HG03095 (cell line): Measurements from ENCODE around the gene LMO1.

Experiments
- ATAC-seq: cut with Tn5 transposase; IDR thresholded peaks from one replicate; pipeline ENCODE4 v1.9.1; 2021; ENCODE audit warnings: moderate library complexity; ENCODE audit not compliant: unreplicated experiment

The LMO1 gene

GRCh38 chr11:8249482-8249881 lies 14.2 kb downstream of the LMO1 start:
- no peak for ATAC-seq

GRCh38 chr11:8248786-8249185 lies 14.9 kb downstream of the LMO1 start:
- no peak for ATAC-seq

GRCh38 chr11:8247312-8247711 lies 16.4 kb downstream of the LMO1 start:
- no peak for ATAC-seq

GRCh38 chr11:8243458-8243857 lies 20.2 kb downstream of the LMO1 start:
- ATAC-seq, result no peak

GRCh38 chr11:8242499-8243280 lies 21.0 kb downstream of the LMO1 start:
- no peak for ATAC-seq

GRCh38 chr11:8242118-8242475 lies 21.6 kb downstream of the LMO1 start:
- ATAC-seq, result no peak

GRCh38 chr11:8241373-8242117 lies 22.1 kb downstream of the LMO1 start:
- ATAC-seq, result no peak

GRCh38 chr11:8239536-8240228 lies 24.0 kb downstream of the LMO1 start:
- no peak for ATAC-seq

GRCh38 chr11:8239040-8239439 lies 24.6 kb downstream of the LMO1 start:
- ATAC-seq, result no peak

GRCh38 chr11:8237453-8237852 lies 26.2 kb downstream of the LMO1 start:
- ATAC-seq, result no peak

- ATAC-seq, result no peak
Measured at GRCh38 chr11:8235925-8236324, 27.8 kb downstream of the LMO1 start.

- no peak for ATAC-seq
Measured at GRCh38 chr11:8234910-8235309, 28.8 kb downstream of the LMO1 start.

GRCh38 chr11:8234425-8234821 lies 29.3 kb downstream of the LMO1 start:
- ATAC-seq, result no peak

- ATAC-seq, result no peak
Measured at GRCh38 chr11:8233691-8234424, 29.8 kb downstream of the LMO1 start.

- no peak for ATAC-seq
Measured at GRCh38 chr11:8232849-8233606, 30.6 kb downstream of the LMO1 start.

- no peak for ATAC-seq
Measured at GRCh38 chr11:8232414-8232813, 31.3 kb downstream of the LMO1 start.

GRCh38 chr11:8231979-8232378 lies 31.7 kb downstream of the LMO1 start:
- no peak for ATAC-seq

- no peak for ATAC-seq
Measured at GRCh38 chr11:8230921-8231847, 32.5 kb downstream of the LMO1 start.

GRCh38 chr11:8230178-8230859 lies 33.4 kb downstream of the LMO1 start:
- ATAC-seq, result no peak
